ENCODE results near the gene USP31.

USP31 gene

DNA sequence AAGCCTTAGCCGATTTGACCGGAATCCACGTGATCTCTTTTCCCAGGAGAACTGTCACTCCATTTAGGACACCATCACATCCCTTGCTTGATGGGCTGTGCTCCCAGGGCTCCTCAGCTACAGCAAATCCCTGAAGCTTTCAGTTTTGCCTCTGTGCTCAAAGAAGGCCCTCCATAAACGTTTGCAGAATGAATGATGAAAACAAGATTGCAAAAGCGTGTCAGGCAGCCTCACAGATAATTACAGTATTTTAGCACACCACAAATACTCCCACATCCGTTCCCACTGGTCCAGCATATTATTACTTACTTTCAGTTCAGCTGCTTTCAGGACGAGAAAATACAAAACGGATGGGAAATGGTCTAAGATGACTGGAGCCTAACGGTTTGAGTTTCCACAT lies 84.6 kb downstream of the USP31 start:
- no peak for DNase-seq (ENCODE audit: low read depth in 2 of 3, low spot score in 1 of 3)

DNA sequence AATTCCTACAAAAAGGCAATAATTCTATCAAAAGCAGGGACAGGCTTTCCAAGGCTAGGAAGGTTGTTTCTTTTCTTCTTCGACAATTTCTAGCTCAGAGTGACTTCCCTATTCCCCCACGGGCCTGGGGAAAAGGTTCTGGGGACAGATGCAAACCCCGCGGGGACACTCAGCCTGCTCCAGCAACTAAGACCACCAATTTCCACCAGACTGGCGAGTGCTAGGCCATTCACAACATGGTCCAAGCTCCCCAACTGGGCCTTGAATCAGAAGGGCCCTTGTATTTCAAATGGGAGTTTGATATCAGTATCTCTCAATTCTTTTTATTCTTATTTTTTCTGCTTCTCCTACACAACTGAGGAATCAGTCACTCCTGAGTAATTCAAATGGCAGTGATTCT lies 86.7 kb downstream of the USP31 start:
- no peak for DNase-seq (ENCODE audit: low read depth in 2 of 3, low spot score in 1 of 3)

DNA sequence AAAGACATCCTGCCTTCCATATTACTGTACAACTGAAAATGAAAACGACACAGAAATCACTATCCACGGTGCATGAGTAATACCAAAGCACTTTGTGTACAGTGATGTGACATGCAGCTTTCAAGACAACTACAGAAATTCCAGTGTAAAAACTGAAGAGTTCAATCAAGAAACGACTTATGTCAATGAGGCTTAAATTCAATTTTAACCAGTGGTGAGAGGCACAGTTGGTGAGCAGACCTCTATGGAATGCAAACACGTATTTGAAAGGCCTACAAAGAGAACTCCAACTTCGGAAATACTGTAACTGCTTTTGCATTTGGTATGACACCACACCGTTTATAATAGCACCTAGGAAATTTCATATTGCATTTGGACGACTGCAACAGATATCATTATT lies 87.6 kb downstream of the USP31 start:
- no peak for DNase-seq (ENCODE audit: low read depth in 2 of 3, low spot score in 1 of 3)

DNA sequence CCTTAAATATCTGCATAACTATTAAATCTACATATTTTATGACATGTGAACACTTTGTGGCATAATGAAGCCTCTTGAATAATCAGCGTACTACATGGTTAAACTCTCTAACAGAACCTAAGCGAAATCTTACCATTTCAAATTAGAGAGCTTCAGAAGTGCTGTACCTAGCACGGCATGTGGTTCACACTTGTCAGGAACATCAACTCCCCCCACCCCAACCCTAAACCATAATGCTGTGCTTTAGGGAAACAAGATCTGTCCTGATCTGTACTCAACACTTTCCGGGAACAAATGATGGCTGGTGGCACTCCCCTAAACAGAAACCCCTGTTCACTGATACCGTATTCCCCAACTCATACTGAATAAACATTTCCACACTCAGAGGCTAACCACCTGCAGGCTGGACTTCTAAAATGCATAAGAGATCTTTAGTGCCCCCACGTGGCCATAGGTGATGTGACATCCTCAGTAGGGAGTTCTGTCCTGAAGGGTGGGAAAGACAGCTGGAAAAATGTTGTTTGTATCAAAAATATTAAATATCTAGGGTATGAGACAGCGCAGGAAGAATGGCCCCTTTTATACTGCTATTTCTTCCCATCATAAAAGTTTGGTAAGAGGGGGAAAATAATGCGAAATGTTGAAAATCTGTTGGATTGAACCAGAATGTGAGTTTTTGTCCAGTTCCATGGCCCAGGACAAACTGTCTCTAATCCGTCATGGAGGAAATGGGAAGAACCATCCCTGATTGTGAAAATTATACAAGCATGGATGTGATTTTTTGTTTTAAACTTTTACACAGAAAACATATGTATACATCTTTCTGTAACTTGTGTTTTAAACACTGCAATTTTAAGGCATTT lies 88.6 kb downstream of the USP31 start:
- DNase-seq (ENCODE audit: low read depth in 2 of 3, low spot score in 1 of 3): peak; percentile 32 to 55 (median 33)

DNA sequence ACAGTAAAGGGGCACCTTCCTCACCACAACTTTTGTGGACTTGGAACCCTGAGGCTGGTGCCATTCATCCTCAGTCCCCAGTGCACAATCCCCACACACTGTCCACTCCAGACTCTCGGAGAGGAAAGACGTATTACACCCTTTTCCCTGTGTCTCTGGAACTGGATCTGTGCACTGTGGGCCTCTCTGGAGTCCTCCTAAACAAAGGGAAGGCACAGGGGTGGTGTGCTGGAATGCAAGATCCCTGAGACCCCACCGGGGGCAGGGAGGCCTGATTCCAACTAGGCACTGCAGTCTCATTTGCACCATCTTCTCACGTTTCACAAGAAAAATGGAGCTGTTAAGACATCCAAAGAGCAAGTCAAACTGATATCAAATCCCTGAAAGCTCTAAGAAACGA lies 89.8 kb downstream of the USP31 start:
- DNase-seq (ENCODE audit: low read depth in 2 of 3, low spot score in 1 of 3): no peak

DNA sequence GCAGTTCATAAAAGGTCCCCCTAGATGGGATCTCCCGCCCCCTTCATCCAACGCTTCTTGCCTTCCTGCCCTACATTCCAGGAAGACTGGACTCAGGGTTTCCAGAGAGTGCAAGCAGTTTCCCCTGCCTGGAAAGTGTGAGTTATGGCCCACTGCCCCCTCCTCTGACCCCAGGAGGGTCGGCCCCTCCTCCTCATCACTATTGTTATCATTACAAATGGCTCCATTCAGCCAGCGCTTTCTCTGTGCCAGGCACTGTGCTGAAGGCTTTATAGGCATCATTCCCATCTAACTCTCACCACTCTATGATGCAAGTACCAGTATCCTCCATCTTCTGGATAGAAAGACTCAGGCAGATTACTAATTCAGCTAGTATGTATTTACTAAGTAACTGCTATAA lies 90.7 kb downstream of the USP31 start:
- DNase-seq (ENCODE audit: low read depth in 2 of 3, low spot score in 1 of 3): no peak

DNA sequence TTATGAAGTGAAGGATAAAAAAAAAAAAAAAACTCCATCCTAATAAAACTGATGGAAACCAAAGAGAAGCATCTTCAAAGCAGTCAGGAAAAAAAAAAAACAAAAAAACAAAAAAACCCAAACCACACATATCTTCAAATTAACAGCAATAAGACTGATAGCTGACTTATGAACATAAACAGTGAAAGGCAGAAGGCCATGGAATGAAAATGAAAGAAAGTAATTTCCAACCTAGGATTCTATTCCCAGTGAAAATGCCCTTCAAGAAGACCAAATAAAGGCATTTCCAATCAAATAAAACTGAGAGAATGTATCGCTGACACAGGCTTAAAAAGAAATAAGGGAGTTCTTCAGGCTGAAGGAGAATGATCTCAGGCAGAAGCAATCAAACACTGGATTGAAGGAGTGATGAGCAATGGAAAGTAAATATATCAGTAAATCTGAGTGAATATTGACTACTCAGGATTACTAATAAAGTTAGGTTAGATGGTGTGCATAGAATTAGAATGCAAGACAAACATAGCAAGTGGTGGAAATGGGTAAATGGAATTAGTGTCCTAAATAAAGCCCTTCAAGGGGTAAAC lies 92.1 kb downstream of the USP31 start:
- no peak for DNase-seq (ENCODE audit: low read depth in 2 of 3, low spot score in 1 of 3)

DNA sequence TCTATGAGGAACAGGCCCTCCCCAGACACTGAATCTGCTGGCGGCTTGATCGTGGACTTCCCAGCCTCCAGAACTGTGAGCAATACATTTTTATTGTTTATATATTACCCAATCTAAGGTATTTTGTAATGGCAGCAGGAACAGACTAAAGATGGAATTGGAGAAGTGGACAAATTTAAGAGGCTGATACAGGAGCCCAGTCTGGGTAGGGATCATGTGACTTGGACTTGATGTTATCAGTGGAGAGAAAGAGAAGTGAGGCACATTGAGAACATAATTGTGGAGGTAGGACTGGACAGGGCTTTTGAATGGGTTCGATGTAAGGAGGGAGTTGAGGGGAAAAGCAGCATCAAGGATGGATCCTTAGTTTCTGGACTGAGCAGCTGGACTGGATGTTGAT lies 93.8 kb downstream of the USP31 start:
- no peak for DNase-seq (ENCODE audit: low read depth in 2 of 3, low spot score in 1 of 3)

DNA sequence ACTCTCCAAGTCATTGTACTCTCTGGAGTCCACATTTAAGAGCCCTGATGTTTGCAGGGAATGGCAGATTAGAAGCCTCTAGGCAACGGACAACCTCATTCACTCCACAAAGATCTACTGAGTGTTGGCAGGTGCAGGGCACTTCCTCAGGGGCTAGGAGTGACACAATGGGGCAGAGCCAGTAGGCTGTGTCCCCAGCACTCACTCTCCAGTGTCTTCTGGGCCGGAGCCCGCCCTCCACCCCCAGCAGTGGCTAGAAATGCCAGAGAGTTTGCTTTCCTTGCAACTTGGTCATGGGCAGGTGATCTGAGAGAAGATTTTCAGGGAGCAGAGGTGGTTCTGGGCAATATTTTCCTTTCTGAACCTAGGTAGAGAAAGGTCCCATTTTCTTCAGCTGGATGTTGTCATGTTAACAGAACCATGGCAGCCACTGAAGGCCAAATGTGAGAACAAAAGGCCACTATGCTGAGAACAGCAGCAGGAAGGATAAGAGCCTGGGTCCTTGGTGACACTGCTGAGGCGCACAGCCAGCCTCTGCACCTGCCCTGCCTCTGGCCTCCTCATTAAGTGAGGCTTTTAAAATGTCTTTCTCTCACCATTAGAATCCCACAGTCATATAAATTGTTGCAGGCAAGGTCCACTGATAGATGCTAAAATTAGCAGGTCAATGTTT lies 96.2 kb downstream of the USP31 start:
- no peak for DNase-seq (ENCODE audit: low read depth in 2 of 3, low spot score in 1 of 3)

DNA sequence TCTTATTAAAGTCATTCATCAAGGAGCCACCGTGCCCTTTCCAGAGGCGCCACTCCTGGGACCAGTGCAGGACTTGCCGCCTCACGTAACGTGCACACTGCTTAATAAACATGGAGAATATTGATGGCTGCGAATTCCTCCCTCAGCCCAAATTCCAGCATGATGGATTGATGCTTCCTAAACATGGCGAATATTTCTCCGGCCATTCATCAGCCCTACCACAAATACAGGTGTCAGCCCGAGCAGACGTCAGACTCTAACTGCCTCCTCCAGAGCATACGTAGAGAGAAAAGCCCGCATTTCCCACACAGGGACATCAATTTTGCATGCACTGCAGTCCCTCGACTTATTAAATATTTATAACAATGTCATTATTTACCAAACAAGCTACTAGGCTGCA lies 97.0 kb downstream of the USP31 start:
- DNase-seq (ENCODE audit: low read depth in 2 of 3, low spot score in 1 of 3): no peak

DNA sequence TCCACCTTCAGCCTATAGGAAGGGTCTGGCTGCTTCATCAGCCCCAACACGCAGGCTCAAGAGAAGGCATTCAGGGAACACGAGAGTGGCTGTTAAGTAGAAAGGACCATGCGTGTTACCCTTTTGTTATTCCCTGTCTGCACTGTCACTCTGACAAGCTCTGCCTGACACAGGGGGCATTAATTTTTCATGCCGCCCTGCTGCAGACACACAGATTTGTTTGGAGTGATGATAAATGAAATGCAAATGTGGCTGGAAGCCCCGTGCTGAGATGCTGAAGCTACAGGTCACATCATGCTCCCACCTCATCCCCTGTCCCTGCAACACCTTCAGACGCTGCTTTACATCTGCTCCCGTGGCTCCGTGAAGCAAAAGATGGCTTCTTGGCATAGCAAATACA lies 97.7 kb downstream of the USP31 start:
- DNase-seq (ENCODE audit: low read depth in 2 of 3, low spot score in 1 of 3): no peak

DNA sequence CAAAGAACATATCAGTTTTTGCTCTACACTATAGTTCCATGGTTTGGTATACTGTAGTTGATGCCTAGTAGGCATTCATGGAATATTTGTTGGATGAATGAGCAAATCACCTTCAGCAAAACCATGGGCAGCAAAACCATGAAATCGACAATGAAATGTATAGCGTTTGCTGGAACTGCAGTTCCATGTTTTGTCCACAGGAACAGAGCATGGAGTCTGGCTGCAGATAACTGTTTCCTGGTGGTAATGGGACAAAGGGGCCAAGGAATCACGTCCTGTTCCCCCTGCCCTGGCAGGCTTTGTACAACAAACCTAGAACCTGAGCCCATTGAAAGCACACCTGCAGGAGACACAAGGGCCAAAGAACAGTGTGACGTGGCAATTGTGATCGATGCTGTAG lies 101.1 kb downstream of the USP31 start:
- DNase-seq (ENCODE audit: low read depth in 2 of 3, low spot score in 1 of 3): no peak

DNA sequence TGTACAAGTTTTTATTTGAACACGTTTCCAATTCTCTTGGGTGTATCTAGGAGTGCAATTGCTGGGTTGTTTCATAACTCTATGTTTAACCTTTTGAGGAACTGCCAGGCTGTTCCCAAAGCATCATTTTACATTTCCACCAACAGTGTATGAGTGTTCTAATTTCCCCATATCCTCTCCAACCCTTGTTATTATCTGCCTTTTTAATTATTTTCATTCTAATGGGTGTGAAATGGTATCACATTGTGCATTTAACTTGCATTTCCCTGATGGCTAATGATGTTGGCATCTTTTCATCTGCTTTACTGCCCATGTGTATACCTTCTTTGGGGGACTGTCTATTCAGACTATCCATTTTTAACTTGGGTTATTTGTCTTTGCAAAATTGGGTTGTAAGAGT lies 104.2 kb downstream of the USP31 start:
- DNase-seq (ENCODE audit: low read depth in 2 of 3, low spot score in 1 of 3): no peak

DNA sequence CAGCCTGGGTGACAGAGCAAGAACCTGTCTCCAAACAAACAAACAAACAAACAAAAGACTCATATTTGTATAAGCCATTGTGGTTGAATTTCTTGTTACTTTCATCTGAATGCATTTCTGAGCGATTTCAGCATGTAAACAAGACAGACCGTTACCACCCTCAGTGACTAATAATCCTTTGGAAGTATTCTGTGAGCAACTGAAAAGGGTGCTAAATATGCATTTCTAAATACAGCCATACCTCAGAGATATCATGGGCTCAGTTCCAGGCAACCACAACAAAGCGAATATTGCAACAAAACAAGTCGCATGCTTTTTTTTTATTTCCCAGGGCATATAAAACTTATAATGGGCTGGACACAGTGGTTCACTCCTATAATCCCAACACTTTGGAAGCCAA lies 109.0 kb downstream of the USP31 start:
- no peak for DNase-seq (ENCODE audit: low read depth in 2 of 3, low spot score in 1 of 3)

DNA sequence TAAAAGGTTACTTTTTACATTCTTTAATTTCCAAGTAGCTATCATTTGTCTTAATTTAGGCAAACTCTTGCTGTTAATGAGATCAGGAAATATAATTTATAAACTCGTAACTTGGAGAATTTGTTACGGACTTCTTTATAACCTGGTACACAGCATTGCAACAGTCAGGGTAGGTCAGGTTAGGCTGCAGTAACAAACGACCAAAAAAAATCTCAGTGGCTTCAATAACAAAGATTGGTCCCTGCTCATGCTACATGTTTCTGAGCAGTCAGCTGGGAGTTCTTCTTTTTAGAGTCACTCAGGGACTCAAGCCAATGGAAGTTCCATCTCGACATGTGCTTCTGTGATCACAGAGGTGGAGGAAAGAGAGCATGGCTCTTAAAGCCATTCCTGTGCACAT lies 110.1 kb downstream of the USP31 start:
- DNase-seq (ENCODE audit: low read depth in 2 of 3, low spot score in 1 of 3): no peak

DNA sequence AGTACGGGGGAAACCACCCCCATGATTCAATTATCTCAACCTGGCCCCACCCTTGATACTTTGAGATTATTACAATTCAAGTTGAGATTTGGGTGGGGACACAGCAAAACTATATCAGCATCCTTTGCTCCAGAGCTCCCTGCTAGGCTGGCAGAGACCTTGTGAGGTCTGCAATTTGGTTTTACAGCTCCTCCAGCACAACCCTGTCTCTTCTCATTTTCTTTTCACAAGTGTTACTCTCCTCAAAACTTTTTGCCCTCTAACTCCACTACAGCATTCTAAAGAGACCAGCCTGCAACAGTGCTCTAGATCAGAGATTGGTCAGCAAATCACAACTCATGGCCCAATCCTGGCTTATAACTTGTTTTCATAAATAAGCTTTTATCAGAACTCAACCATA lies 114.0 kb downstream of the USP31 start:
- DNase-seq (ENCODE audit: low read depth in 2 of 3, low spot score in 1 of 3): no peak

DNA sequence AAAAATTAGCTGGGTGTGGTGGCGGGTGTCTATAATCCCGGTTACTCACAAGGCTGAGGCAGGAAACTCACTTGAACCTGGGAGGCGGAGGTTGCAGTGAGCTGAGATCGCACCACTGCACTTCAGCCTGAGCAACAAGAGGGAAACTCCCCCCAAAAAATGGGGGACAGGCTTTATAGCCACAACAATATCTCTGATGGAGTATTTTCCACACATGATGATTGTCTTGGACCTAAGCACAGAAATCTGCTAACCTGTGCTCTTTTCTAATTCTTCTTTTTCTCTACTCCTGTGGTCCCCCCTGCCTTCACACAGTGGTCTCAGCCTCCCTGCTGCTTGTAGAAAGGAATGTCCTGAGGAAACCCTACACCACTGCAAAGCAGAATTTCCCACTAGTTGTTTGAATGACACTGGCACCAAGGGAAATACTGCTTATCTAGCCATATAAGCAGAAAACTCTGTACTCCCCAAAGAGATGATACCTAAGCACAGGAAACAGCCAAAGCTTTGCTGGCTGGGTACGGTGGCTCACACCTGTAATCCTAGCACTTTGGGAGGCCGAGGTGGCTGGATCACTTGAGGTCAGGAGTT lies 117.6 kb downstream of the USP31 start:
- no peak for DNase-seq (ENCODE audit: low read depth in 2 of 3, low spot score in 1 of 3)

DNA sequence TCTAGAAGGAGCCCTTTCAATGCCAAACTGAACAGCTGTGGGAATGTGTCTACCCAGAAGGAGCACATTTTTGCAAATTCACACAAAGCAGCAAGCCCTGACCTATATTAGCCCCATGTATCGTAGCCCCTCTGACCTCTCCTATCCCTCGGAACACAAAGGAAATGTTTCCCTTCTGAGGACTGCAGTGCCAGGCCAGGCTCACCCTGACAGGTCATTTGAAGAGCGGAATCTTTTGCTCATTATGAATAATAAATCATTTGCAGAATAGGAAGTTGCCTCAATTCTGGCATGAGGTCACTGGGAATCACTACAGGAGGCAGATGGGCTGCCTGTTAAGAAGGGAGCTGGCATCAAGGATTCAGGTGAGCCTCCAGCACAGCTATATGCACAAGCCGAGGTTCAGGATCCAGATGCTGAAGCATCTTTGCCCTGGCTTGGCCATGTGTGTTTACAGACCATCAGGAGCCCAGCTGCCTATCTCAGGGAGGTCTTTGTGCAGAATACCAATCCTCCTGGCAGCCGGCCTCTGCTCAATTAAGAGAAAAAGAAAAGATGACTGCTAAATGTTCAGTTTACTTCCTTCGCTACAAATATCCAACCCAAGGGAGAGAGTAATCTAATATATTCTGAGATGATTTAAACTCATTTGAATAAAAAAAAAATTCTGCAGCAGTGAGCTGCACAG lies 119.4 kb downstream of the USP31 start:
- no peak for DNase-seq (ENCODE audit: low read depth in 2 of 3, low spot score in 1 of 3)

DNA sequence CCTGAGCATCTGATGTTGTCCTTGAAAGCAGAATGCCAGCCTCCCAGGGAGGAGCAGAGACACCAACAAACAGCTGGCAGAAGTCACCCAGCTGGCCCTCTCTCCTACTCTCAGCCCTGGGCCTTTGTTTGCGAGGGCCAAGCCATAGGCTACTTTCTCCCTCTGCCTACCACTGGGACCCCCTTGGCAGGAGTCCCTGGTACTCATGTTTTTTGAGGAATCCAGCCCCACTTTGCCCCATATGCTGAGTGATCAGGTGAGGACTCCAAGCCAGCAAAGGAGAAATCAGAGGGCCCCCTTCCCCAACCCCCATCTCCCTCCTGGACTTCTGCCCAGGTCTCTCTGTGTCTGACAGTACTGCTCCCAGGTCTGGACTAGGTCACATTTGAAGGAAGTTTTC lies 121.9 kb downstream of the USP31 start:
- DNase-seq (ENCODE audit: low read depth in 2 of 3, low spot score in 1 of 3): no peak

DNA sequence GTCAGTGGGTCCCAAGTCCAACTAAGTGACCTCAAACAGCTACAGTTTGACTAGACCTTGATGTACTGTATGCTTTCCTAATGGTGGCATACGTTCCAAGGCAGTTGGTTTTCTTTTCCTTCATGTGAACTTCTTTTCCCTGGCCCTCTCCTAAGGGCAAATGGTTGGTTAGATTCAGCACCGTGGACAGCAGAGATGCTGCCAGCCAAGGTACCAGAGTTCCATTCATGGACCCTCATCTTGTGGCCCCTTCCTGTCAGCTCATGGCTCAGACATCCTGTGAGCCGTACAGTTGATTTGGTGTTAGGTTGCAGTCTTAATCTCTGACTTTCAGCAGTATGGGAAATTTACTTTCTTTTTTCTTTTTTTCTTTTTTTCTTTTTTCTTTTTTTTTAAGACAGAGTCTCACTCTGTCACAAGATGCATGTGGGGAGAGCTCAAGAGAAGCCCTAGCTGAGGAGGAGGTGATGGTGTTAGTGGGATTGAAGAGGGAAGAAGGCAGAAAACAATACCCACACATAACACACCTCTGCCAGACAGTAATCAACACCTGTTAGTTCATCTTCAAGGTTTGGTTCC lies 122.4 kb downstream of the USP31 start:
- DNase-seq (ENCODE audit: low read depth in 2 of 3, low spot score in 1 of 3): no peak

DNA sequence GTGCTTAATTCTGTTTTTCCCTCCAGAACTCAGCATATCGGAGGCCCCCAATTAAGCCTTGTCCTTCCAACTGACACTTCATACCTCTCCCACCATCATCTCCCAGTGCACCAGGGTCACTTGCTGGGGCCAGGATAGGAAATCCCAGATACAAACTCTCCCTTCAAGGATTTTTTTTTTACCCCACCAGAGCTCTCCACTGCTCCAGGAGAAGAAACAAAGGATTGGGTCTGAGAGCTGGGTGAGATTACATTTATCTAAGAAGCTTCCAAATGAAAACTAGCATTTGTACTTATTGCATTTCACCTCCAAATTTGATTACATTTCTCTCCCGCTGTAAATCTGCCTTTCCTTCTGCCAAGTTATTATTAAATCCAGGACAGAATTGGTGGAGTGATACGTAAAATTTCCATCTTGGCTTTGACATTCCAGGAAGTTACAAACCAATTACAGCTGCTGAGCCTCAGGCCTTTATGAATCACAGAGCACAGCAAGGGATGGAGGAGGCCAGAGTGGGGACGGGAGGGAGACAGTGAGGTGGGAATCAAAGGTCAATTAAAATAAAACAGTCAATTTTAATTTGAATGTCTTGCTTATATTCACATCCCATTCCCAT lies 123.5 kb downstream of the USP31 start:
- no peak for DNase-seq (ENCODE audit: low read depth in 2 of 3, low spot score in 1 of 3)

Data from stimulated activated CD4-positive, alpha-beta T cell treated with anti-CD3 and anti-CD28 coated beads, Interleukin-12 subunit alpha, Interleukin-12 subunit beta, amount 100 ng/mL, for 48 hours (primary cell).